ENCODE measurements around the gene TOMM70. TPM values are rescaled to one million over a fixed set of nuclear protein-coding genes. Genes with fewer than 3 reads are reported as not detected.
A peak's percentile ranks its signal among the peaks of the same experiment; 100 is the strongest.

TOMM70 gene
- total and polyA plus RNA-seq, 11 donors = 25.9 to 67.0 (median 56.2) TPM

GRCh38 chr3:100360757-100361496, 40.0 kb downstream of the TOMM70 start:
- Histone ChIP-seq H3K4me3 (no peak overlapping the region), H3K4me1 (no peaks in the 10 kb centered on the region), H3K27me3 (no peaks in the 10 kb centered on the region), H3K36me3 (peaks cover 2 to 92% (median 78%) of the 10 kb centered on the region in 9 donors), H3K27ac (no peak overlapping the region), H3K9me3 (peaks cover 0 to 12% (median 2%) of the 10 kb centered on the region in 12 donors)
- ATAC-seq (peak in 1 of 4 donors; percentile 20), DNase-seq (no peak)
- TF ChIP-seq CTCF (IDR thresholded peaks at IDR 0.05) (no peak), POLR2A (IDR thresholded peaks at IDR 0.05) (no peak)
- WGBS, 4 donors = 85 to 100% (median 97%) methylated on average over 4 of the region's 4 CpGs
- intact Hi-C loops (cut with DNase I) = no loop called here

- ATAC-seq = no peak
- TF ChIP-seq POLR2A (IDR thresholded peaks at IDR 0.05) = no peak
- TF ChIP-seq CTCF (IDR thresholded peaks at IDR 0.05) = no peak
- H3K4me3 ChIP-seq = no peak overlapping the region
- 94 to 97% (median 95%) methylated on average over 3 of the region's 3 CpGs for WGBS, 4 donors
- intact Hi-C loops (cut with DNase I) = no loop called here
- peaks cover 2 to 92% (median 78%) of the 10 kb centered on the region in 9 donors for H3K36me3 ChIP-seq
- H3K27me3 ChIP-seq = no peaks in the 10 kb centered on the region
- no peaks in the 10 kb centered on the region for H3K4me1 ChIP-seq
- H3K27ac ChIP-seq = no peak overlapping the region
- DNase-seq = no peak
- H3K9me3 ChIP-seq = peaks cover 0 to 12% (median 2%) of the 10 kb centered on the region in 12 donors
Observed at GRCh38 chr3:100359035-100359434, 41.9 kb downstream of the TOMM70 start.

GRCh38 chr3:100358413-100358812, 42.5 kb downstream of the TOMM70 start:
- H3K27me3 ChIP-seq = no peaks in the 10 kb centered on the region
- TF ChIP-seq CTCF (IDR thresholded peaks at IDR 0.05) = no peak
- TF ChIP-seq POLR2A (IDR thresholded peaks at IDR 0.05) = no peak
- no peak overlapping the region for H3K4me3 ChIP-seq
- no peak overlapping the region for H3K27ac ChIP-seq
- peaks cover 0 to 12% (median 2%) of the 10 kb centered on the region in 12 donors for H3K9me3 ChIP-seq
- intact Hi-C loops (cut with DNase I) = no loop called here
- H3K36me3 ChIP-seq = peaks cover 2 to 92% (median 78%) of the 10 kb centered on the region in 9 donors
- WGBS, 4 donors = 91 to 96% (median 93%) methylated on average over 2 of the region's 2 CpGs
- ATAC-seq = no peak
- no peak for DNase-seq
- no peaks in the 10 kb centered on the region for H3K4me1 ChIP-seq

- H3K36me3 ChIP-seq = peaks cover 0 to 79% (median 67%) of the 10 kb centered on the region in 9 donors
- no peak for ATAC-seq
- intact Hi-C loops (cut with DNase I) = no loop called here
- no peak overlapping the region for H3K4me3 ChIP-seq
- H3K9me3 ChIP-seq = no peaks in the 10 kb centered on the region
- peaks cover 0 to 8% (median 0%) of the 10 kb centered on the region in 12 donors for H3K4me1 ChIP-seq
- DNase-seq = no peak
- H3K27me3 ChIP-seq = no peaks in the 10 kb centered on the region
- H3K27ac ChIP-seq = no peak overlapping the region
- WGBS, 4 donors = 93 to 97% (median 94%) methylated on average over 3 of the region's 3 CpGs
- TF ChIP-seq CTCF (IDR thresholded peaks at IDR 0.05) (no peak), POLR2A (IDR thresholded peaks at IDR 0.05) (no peak)
Observed at GRCh38 chr3:100354850-100355249, 46.0 kb downstream of the TOMM70 start.
